Epithelial cell of proximal tubule (primary cell): ENCODE results near the gene TJP2. TPM values are rescaled to one million over a fixed set of nuclear protein-coding genes. Genes with fewer than 3 reads are reported as not detected.

Experiments used
- DNase-seq: peaks from one replicate; pipeline ENCODE4 v3.0.0-alpha.2; 2011; ENCODE audit warnings: low read depth
- H3K4me3 ChIP-seq: 2 replicates; pipeline ENCODE4 v1.5.1; 2011; ENCODE audit warnings: low read depth, mild to moderate bottlenecking, low read length
- total RNA-seq: library from RNA; depleted of rRNA; stranded (reverse); fragments of >200 nt; gene quantifications from 2 replicates; pipeline ENCODE4 v1.2.3, GENCODE V29; 2015
- TF ChIP-seq, protein P1 (sequence below): conservative IDR thresholded peaks from 2 replicates; pipeline ENCODE4 v1.5.1; 2012; ENCODE audit warnings: low read depth, mild to moderate bottlenecking, low read length

Gene TJP2
- total RNA-seq, 1 donor from 2014 or later, result 335 TPM

DNA sequence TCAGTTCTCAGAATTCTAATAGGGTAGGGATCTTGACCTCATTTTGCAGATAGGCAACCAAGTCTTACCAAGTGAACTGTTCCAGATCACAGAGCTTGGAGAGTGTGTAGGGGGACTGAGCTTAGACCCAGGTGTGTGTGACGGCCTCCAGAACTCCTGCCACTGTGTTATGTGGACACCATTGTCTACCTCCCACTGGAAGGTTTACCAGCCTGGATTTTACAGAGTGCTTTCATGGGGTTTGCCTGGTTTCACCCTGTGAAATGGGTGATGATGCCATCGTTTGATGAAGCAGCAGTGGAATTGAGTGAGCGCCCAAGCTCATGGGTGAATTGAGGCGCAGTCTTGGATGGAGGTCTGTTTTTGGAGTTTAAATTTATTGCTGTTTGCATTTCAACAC, 23.6 kb downstream of the TJP2 start:
- no peak overlapping the region for H3K4me3 ChIP-seq
- no peak for DNase-seq
- TF ChIP-seq, protein P1, sequence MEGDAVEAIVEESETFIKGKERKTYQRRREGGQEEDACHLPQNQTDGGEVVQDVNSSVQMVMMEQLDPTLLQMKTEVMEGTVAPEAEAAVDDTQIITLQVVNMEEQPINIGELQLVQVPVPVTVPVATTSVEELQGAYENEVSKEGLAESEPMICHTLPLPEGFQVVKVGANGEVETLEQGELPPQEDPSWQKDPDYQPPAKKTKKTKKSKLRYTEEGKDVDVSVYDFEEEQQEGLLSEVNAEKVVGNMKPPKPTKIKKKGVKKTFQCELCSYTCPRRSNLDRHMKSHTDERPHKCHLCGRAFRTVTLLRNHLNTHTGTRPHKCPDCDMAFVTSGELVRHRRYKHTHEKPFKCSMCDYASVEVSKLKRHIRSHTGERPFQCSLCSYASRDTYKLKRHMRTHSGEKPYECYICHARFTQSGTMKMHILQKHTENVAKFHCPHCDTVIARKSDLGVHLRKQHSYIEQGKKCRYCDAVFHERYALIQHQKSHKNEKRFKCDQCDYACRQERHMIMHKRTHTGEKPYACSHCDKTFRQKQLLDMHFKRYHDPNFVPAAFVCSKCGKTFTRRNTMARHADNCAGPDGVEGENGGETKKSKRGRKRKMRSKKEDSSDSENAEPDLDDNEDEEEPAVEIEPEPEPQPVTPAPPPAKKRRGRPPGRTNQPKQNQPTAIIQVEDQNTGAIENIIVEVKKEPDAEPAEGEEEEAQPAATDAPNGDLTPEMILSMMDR, result no peak

DNA sequence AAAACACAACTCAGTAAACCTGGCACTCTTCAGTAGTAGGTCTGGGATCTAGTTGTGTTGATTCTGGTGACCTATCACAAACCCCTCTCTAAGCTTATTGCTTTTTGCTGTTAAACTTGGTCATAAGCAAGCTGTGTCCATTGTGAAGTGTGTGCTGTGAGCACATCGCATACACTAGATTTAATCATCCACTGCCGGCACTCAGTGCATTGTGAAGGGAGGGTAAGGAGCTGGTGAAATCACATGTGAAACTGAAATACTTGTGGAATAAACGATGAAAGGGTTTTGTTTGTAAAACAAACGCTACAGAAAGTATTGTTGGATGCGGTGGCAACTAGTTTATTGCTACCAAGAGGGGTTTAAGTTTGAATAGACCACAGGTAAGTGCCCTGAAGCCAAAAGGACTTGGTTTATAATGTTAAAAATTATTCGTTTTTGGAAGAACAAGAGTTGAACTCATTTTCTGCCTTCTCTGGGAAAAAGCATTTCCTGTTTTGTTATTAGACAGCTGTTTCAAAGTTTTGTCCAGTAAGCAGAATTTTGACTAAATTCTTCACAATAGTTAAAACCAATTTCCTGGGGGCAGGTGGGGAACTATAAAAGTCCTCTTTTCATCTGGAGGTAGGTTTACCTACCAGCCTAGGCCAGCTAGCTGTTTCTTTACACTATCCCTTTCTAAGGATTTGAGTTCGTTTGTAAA, 24.6 kb downstream of the TJP2 start:
- DNase-seq, result no peak
- H3K4me3 ChIP-seq, result no peak overlapping the region
- TF ChIP-seq, protein P1, result no peak

DNA sequence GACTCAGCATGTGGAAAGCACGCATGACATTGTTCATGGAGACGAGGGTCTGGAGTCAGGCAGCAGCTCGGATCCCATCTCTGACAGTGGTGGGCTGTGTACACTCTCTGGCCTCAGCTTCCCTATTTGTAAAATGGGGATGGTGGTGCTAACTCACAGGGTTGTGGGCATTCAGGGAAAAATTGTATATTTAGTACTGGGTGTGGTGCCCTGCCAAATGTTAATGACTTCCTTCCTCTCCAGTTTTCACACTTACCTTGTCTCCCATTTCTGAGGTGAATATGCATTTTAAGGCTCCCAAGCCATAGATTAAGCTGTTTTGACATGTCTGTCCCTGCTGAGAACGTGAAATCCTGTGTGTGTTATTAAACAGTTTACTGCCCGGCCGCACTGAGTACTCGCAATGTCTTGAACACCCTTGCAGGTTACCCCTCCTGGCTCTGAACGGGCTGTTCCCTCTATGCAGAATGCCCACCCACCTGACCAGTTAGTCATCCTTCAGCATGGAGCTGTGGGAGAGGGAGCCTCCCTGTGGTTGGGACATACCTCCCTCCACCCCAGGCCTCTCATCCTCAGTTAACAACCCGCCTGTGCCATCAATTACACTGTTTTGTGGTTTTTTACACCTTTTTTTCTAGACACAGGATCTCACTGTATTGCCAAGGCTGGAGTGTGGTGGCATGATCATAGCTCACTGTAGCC, 25.8 kb downstream of the TJP2 start:
- TF ChIP-seq, protein P1, result peak; percentile 44
- DNase-seq, result no peak
- H3K4me3 ChIP-seq, result no peak overlapping the region

DNA sequence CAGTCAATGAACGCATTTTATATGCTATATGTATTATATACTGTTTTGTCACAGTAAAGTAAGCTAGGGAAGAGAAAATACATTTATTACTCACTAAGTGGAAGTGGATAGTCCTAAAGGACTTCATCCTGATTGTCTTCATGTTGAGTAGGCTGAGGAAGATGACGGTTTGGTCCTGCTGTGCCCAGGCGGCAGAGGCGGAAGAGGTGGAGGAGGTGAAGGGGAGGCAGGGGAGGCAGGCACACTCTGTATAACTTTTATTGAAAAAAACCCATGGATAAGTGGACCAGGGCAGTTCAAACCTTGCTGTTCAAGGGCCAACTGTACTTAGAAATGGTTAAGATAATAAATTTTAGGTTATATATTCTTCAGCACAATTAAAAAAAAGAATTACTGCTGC, 28.5 kb downstream of the TJP2 start:
- H3K4me3 ChIP-seq, result no peak overlapping the region
- TF ChIP-seq, protein P1, result no peak
- no peak for DNase-seq

DNA sequence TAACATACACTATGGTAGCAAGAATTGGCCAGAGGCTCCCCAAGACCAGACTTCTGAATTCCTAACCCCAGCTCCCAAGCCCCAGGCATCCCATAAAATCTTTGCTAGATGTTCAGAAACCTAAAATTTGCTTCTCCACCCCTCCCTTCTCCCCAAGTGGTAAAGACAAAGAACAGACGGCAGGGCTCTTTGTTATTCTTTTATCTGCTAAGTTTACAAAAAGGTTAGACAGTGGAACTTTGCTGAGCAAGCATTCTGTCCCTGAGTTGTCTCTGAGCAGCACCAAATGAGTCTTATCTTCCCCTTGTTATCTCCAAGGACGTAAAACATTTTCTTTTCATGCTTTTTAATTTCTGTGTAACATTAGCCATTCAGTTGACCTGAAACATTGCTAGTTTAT, 30.2 kb downstream of the TJP2 start:
- DNase-seq, result no peak
- TF ChIP-seq, protein P1, result no peak
- H3K4me3 ChIP-seq, result no peak overlapping the region

DNA sequence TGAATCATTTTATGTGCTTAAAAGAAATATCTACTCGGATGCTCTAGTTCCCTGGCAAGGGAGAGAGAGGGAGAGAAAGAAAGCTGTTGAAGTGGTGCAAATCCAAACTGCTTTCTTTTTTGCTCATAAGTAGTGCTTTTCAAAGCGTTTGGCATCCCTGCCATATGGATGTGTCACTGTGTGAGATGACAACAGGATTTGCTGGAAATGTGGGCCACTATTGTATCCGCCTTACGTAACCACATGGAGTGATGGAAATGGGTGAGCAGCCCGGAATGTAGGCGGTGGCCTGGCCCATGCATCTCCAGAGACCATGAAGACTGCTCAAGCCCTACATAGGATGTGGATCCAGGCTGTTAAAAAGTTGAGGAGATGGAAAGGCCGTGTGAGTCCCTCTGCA, 30.8 kb downstream of the TJP2 start:
- TF ChIP-seq, protein P1, result no peak
- no peak for DNase-seq
- no peak overlapping the region for H3K4me3 ChIP-seq
